GM10266 (cell line): ENCODE measurements around the gene RMRP.

Source experiments
- DNase-seq: peaks from one replicate; pipeline ENCODE4 v3.0.0; 2012; ENCODE audit errors: extremely low spot score
- TF ChIP-seq, protein P1 (sequence below): IDR thresholded peaks from 2 replicates; pipeline ENCODE4 v1.5.1; 2012; ENCODE audit warnings: mild to moderate bottlenecking, low read depth; ENCODE audit not compliant: control insufficient read depth, insufficient read depth; ENCODE audit errors: missing control alignments

Gene RMRP

DNA sequence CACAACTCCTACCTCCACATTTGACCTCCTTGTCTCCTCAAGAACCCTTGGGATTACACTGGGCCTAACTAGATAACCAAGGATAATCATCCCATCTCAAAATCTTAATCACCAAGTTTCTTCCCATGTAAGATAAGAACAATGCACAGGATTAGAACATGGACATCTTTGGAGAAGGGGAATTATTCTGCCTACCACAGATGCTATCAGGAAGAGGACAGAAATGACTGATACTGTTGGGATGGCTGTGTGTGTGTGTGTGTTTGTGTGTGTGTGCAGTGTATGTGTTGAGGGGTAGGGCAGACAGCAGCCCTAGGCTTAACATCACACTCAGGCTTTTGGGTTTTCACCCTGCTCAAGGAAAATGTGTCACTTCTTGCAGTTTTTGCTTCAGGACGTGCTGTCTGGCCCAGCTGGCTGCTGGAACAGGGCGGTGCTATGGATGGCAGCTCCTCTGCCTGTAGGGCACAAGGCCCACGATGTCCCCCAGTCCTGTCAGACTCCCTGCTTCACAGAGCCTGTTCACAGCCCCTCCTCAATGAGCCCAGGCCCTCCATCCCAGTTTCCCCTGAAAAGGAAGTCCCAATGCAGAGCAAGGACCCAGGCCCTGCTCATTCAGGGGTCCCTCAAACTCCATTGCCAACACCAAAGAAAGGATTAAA lies 23.7 kb upstream of the RMRP start:
- no peak for DNase-seq
- TF ChIP-seq, protein P1, sequence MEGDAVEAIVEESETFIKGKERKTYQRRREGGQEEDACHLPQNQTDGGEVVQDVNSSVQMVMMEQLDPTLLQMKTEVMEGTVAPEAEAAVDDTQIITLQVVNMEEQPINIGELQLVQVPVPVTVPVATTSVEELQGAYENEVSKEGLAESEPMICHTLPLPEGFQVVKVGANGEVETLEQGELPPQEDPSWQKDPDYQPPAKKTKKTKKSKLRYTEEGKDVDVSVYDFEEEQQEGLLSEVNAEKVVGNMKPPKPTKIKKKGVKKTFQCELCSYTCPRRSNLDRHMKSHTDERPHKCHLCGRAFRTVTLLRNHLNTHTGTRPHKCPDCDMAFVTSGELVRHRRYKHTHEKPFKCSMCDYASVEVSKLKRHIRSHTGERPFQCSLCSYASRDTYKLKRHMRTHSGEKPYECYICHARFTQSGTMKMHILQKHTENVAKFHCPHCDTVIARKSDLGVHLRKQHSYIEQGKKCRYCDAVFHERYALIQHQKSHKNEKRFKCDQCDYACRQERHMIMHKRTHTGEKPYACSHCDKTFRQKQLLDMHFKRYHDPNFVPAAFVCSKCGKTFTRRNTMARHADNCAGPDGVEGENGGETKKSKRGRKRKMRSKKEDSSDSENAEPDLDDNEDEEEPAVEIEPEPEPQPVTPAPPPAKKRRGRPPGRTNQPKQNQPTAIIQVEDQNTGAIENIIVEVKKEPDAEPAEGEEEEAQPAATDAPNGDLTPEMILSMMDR: no peak

DNA sequence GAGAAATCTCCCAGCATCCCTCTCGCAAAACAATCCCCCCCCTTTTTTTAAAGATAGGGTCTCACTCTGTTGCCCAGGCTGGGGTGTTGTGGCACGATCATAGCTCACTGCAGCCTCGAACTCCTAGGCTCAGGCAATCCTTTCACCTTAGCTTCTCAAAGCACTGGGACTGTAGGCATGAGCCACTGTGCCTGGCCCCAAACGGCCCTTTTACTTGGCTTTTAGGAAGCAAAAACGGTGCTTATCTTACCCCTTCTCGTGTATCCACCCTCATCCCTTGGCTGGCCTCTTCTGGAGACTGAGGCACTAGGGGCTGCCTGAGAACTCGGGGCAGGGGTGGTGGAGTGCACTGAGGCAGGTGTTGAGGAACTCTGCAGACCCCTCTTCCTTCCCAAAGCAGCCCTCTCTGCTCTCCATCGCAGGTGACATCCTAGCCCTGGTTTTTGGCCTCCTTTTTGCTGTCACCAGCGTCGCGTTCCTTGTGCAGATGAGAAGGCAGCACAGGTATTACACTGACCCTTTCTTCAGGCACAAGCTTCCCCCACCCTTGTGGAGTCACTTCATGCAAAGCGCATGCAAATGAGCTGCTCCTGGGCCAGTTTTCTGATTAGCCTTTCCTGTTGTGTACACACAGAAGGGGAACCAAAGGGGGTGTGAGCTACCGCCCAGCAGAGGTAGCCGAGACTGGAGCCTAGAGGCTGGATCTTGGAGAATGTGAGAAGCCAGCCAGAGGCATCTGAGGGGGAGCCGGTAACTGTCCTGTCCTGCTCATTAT lies 22.7 kb upstream of the RMRP start:
- no peak for DNase-seq
- TF ChIP-seq, protein P1: no peak

DNA sequence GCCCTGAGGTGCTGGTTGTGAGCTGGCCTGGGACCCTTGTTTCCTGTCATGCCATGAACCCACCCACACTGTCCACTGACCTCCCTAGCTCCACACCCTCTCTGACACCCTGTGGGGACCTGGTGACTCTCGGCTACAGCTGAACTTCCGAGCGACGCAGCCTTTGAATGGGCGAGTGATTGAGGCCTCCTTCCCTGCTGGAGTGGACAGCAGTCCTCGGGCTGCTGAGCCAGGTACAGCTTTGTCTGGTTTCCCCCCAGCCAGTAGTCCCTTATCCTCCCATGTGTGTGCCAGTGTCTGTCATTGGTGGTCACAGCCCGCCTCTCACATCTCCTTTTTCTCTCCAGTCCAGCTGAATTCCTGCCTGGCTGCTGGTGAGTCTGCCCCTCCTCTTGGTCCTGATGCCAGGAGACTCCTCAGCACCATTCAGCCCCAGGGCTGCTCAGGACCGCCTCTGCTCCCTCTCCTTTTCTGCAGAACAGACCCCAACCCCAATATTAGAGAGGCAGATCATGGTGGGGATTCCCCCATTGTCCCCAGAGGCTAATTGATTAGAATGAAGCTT lies 22.0 kb upstream of the RMRP start:
- TF ChIP-seq, protein P1: no peak
- DNase-seq: no peak

DNA sequence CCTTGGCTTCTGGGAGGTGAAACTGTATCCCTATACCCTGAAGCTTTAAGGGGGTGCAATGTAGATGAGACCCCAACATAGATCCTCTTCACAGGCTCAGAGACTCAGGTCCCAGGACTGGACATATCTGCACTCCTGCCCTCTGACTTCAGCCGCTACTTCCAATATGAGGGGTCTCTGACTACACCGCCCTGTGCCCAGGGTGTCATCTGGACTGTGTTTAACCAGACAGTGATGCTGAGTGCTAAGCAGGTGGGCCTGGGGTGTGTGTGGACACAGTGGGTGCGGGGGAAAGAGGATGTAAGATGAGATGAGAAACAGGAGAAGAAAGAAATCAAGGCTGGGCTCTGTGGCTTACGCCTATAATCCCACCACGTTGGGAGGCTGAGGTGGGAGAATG lies 21.3 kb upstream of the RMRP start:
- TF ChIP-seq, protein P1: no peak
- DNase-seq: no peak

DNA sequence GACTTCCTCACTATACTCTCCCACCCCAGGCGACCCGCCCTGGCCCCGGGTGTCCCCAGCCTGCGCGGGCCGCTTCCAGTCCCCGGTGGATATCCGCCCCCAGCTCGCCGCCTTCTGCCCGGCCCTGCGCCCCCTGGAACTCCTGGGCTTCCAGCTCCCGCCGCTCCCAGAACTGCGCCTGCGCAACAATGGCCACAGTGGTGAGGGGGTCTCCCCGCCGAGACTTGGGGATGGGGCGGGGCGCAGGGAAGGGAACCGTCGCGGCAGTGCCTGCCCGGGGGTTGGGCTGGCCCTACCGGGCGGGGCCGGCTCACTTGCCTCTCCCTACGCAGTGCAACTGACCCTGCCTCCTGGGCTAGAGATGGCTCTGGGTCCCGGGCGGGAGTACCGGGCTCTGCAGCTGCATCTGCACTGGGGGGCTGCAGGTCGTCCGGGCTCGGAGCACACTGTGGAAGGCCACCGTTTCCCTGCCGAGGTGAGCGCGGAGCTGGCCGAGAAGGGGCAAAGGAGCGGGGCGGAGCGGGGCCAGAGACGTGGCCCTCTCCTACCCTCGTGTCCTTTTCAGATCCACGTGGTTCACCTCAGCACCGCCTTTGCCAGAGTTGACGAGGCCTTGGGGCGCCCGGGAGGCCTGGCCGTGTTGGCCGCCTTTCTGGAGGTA lies 18.0 kb upstream of the RMRP start:
- TF ChIP-seq, protein P1: no peak
- DNase-seq: peak; percentile 76

DNA sequence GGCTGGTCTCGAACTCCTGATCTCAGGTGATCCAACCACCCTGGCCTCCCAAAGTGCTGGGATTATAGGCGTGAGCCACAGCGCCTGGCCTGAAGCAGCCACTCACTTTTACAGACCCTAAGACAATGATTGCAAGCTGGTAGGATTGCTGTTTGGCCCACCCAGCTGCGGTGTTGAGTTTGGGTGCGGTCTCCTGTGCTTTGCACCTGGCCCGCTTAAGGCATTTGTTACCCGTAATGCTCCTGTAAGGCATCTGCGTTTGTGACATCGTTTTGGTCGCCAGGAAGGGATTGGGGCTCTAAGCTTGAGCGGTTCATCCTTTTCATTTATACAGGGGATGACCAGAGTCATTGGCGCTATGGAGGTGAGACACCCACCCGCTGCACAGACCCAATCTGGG lies 17.4 kb upstream of the RMRP start:
- TF ChIP-seq, protein P1: no peak
- DNase-seq: no peak
